Heart left ventricle (tissue), 16 donors: ENCODE results near the gene ATAT1. TPM values are rescaled to one million over a fixed set of nuclear protein-coding genes. Genes with fewer than 3 reads are reported as not detected.
"Not testable (repeated sequence)": the region's sequence is repeated elsewhere in the genome, so short reads cannot be mapped to it uniquely, and the experiment has no call there.

Experiments used
- ATAC-seq, 4 donors: fragments of 200-7000 bp; cut with Tn5 transposase; one replicate each; pipeline ENCODE4 v1.9.1; 2020 to 2022; ENCODE audit warnings: moderate library complexity in 4 of 4, mild to moderate bottlenecking in 3 of 4, moderate number of reproducible peaks in 1 of 4
- DNase-seq, 5 donors: peaks; one replicate each; pipeline ENCODE4 v3.0.0-alpha.2; 2020
- H3K27ac ChIP-seq, 12 donors: fragments of 200-600 bp; sonication (generic) in 4 of 12; one replicate each; pipeline versions ENCODE4 v1.5.0 to v1.8.0; 2016 to 2022; ENCODE audit warnings: mild to moderate bottlenecking in 2 of 12
- H3K27me3 ChIP-seq, 9 donors: fragments of 200-600 bp; sonication (generic) in 2 of 9; one replicate each; pipeline versions ENCODE4 v1.5.1 to v1.8.0; 2016 to 2022; ENCODE audit warnings: mild to moderate bottlenecking in 3 of 9
- H3K36me3 ChIP-seq, 9 donors: fragments of 200-600 bp; sonication (generic) in 2 of 9; one replicate each; pipeline versions ENCODE4 v1.5.0 to v1.8.0; 2018 to 2022; ENCODE audit warnings: mild to moderate bottlenecking in 2 of 9
- H3K4me1 ChIP-seq, 12 donors: fragments of 200-600 bp; sonication (generic) in 4 of 12; one replicate each; pipeline versions ENCODE4 v1.5.0 to v1.8.0; 2016 to 2022; ENCODE audit warnings: mild to moderate bottlenecking in 3 of 12
- H3K4me3 ChIP-seq, 12 donors: fragments of 200-600 bp; sonication (generic) in 4 of 12; one replicate each; pipeline versions ENCODE4 v1.5.0 to v1.8.0; 2017 to 2022; ENCODE audit warnings: mild to moderate bottlenecking in 9 of 12, moderate library complexity in 4 of 12
- H3K9me3 ChIP-seq, 12 donors: fragments of 200-600 bp; sonication (generic) in 4 of 12; one replicate each; pipeline versions ENCODE4 v1.5.0 to v1.8.0; 2016 to 2022; ENCODE audit warnings: mild to moderate bottlenecking in 1 of 12
- POLR2A ChIP-seq, 2 donors: fragments of 450-650 bp; IDR thresholded peaks; one replicate each; pipeline ENCODE4 v1.6.1; 2017; ENCODE audit warnings: antibody characterized with exemption in 2 of 2, mild to moderate bottlenecking in 2 of 2, moderate library complexity in 2 of 2
- WGBS, 4 donors: extraction: QIAGEN DNeasy Blood & Tissue Kit in 2 of 4; methylation state at CpG; one replicate each; pipeline versions ENCODE4 v1.1.5 to v1.1.7; 2013 to 2018; 5-methylcytosine and 5-hydroxymethylcytosine counted together
- intact Hi-C, 10 donors: fragments of 100-400 bp; cut with DNase I; formaldehyde crosslinking; loops; one replicate each; pipeline versions ENCODE4 v1.11.1 to v1.14.2; 2022
- polyA plus RNA-seq, 2 donors: library from polyadenylated mRNA; stranded (reverse); fragments of 200-250 nt; gene quantifications; one replicate each; pipeline ENCODE4 v1.2.3, GENCODE V29; 2013
- total RNA-seq, 9 donors: library from RNA; depleted of rRNA in 2 of 9; stranded (reverse); fragments of >200 nt in 2 of 9; fragmentation: NEBNext Ultra II Directional in 3 of 9; extraction: Animal tissue kit (Norgen Biotek cat#: 25700) in 3 of 9; gene quantifications; one replicate each; pipeline versions ENCODE4 v1.1.0 to v1.2.4, GENCODE V29; 2016 to 2023
- TF ChIP-seq, protein P1 (sequence below), 12 donors: fragments of 200-600 bp; sonication (generic) in 4 of 12; IDR thresholded peaks; one replicate each; pipeline versions ENCODE4 v1.5.0 to v1.8.0; 2018 to 2022; ENCODE audit warnings: antibody characterized with exemption in 12 of 12, mild to moderate bottlenecking in 5 of 12
- donor health status: ischemic (EF 13 %, LVEDD 7.1; RV severe dilation, severe dysfunction).
- donor health status: healthy with polysubstance abuse.
- donor health status: DM: no; HTN: yes; CAD: no.
- donor health status: DM: no; HTN: no; CAD: no.
- donor health status: ischemic (EF 25% LVEDD 6.9; RV normal size, moderate dysfunction).
- donor health status: ischemic (EF 25% LVEDD 5.7; RV mildly dilated, moderate dysfunction).
- donor health status: healthy.
- donor health status: DM: yes; HTN: yes; CAD: no.
- donor health status: ischemic (EF 35%, LVEDD 5.7; RV mildly dilated, moderate dysfunction).
- donor health status: nonischemic (EF 11% LVEDD 7.7; RV severe dilation, severe dysfunction).
- donor health status: DM: yes; HTN: yes; CAD: no.
- donor health status: PGD.
- donor health status: ischemic (EF 29% LVEDD 5.4; RV normal size, mild dysfunction).
- donor health status: nonischemic (EF 23%, LVEDD 6.1; RV moderate dilation, normal function).

ATAT1 gene
- total and polyA plus RNA-seq, 11 donors, result 1.1 to 7.0 (median 3.3) TPM

DNA sequence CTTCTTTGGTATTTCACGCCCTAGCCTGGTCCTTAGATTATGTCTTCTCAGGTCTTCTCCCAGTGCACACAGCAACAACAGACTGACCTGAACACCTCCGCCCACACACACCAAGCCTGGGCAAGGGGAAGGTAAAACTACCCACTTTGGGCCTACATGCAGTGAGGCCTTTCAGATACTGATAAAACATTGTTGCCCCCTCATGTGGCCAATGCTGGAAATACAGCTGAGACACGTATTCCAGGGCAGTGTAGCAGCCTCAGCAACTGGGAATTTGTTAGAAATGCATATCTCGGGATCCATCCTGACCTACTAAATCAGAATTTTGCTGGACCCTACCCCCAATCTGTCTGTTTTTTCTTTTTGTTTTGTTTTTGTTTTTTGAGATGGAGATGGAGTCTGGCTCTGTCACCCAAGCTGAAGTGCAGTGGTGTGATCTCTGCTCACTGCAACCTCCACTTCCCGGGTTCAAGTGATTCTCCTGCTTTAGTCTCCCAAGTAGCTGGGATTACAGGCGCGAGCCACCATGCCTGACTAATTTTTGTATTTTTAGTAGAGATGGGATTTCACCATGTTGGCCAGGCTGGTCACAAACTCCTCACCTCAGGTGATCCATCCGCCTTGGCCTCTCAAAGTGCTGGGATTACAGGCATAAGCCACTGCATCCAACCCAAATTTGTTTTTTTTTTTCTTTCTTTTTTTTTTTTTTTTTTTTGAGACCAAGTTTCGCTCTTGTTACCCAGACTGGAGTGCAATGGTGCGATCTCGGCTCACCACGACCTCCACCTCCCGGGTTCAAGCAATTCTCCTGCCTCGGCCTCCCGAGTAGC lies 29.1 kb upstream of the ATAT1 start:
- not testable (repeated sequence) for H3K4me3 ChIP-seq, H3K9me3 ChIP-seq, H3K27me3 ChIP-seq, H3K27ac ChIP-seq
- intact Hi-C loops, result loop anchor here in 8 of 10 donors (2.0 to 10.0 kb wide), 6 partner anchors 40 to 115 kb away; partner anchors contain the start of genes GNL1 (in 1 of the 8) and PRR3 (in 1 of the 8)
- TF ChIP-seq, protein P1, sequence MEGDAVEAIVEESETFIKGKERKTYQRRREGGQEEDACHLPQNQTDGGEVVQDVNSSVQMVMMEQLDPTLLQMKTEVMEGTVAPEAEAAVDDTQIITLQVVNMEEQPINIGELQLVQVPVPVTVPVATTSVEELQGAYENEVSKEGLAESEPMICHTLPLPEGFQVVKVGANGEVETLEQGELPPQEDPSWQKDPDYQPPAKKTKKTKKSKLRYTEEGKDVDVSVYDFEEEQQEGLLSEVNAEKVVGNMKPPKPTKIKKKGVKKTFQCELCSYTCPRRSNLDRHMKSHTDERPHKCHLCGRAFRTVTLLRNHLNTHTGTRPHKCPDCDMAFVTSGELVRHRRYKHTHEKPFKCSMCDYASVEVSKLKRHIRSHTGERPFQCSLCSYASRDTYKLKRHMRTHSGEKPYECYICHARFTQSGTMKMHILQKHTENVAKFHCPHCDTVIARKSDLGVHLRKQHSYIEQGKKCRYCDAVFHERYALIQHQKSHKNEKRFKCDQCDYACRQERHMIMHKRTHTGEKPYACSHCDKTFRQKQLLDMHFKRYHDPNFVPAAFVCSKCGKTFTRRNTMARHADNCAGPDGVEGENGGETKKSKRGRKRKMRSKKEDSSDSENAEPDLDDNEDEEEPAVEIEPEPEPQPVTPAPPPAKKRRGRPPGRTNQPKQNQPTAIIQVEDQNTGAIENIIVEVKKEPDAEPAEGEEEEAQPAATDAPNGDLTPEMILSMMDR (IDR thresholded peaks at IDR 0.05), result peak; percentile 61 to 79 (median 74)
- DNase-seq (peak in 4 of 5 donors; percentile 59 to 77 (median 70)), ATAC-seq (peak; percentile 57 to 73 (median 70))
- H3K36me3 ChIP-seq, result peaks cover 0 to 60% (median 40%) of the 10 kb centered on the region in 9 donors
- H3K4me1 ChIP-seq, result peaks cover 0 to 11% (median 0%) of the 10 kb centered on the region in 12 donors
- WGBS, 4 donors, result 75 to 79% (median 77%) methylated on average over 15 of the region's 15 CpGs

DNA sequence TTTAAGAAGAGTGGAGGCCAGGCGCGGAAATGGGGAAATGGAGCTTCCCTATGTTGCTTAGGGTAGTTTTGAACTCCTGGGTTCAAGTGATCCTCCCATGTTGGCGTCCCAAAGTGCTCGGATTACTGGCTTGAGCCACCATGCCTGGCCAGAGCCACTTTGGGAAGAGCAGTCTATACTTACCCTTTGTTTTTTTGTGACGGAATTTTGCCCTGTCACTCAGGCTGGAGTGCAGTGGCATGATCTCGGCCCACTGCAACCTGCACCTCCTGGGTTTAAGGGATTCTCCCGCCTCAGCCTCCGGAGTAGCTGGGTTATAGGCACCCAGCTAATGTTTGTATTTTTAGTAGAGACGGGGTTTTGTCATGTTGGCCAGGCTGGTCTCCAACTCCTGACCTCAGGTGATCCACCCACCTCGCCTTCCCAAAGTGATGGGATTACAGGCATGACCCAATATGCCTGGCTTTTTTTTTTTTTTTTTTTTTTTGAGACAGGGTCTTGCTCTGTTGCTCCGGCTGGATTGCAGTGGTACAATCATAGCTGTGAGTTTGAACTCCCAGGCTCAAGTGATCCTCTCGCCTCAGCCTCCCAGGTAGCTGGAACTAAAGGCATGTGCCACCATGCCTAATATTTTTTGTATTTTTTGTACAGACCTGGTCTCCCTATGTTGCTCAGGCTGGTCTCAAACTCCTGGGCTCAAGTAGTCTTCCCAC lies 27.6 kb upstream of the ATAT1 start:
- Histone ChIP-seq H3K36me3 (peaks cover 9 to 61% (median 47%) of the 10 kb centered on the region in 9 donors), H3K27ac (no peak overlapping the region), H3K4me3 (no peak overlapping the region), H3K27me3 (no peaks in the 10 kb centered on the region), H3K9me3 (no peaks in the 10 kb centered on the region), H3K4me1 (peaks cover 0 to 11% (median 0%) of the 10 kb centered on the region in 12 donors)
- 71 to 77% (median 76%) methylated on average over 11 to 12 of the region's 12 CpGs for WGBS, 4 donors
- DNase-seq (no peak), ATAC-seq (peak in 1 of 4 donors; percentile 1)
- intact Hi-C loops, result loop anchor here in 7 of 10 donors (5.0 to 10.0 kb wide), 4 partner anchors 42 to 117 kb away; partner anchors contain the start of genes GNL1 (in 1 of the 7) and PRR3 (in 1 of the 7)
- no peak for TF ChIP-seq POLR2A (IDR thresholded peaks at IDR 0.05)
- TF ChIP-seq, protein P1 (IDR thresholded peaks at IDR 0.05), result no peak

DNA sequence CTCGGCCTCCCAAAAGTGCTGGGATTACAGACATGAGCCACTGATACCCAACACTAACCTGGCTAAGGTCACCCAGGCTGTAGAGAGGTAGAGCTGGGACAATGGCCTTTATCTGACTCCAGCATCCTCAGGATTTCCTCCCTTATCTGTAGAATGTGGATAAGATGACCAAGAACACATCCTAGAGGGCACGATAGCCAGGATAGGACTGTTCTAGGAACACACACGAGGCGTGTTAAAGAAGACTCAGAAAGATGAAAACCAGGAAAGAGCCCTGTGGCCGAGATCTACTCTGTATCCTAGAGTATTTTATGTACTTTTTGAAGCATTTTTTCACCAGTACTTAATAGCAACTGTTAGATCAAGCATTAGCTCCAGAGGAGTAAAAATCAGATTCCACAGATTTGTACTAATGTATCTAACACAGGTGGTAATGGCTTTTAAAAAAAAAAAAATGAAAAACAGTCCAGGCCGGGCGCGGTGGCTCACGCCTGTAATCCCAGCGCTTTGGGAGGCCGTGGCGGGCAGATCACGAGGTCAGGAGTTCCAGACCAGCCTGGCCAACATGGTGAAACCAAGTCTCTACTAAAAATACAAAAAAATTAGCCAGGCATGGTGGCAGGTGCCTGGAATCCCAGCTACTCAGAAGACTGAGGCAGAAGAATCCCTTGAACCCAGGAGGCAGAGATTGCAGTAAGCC lies 26.9 kb upstream of the ATAT1 start:
- TF ChIP-seq POLR2A (IDR thresholded peaks at IDR 0.05), result no peak
- TF ChIP-seq, protein P1 (IDR thresholded peaks at IDR 0.05), result no peak
- Histone ChIP-seq H3K4me3 (no peak overlapping the region), H3K4me1 (peaks cover 0 to 11% (median 0%) of the 10 kb centered on the region in 12 donors), H3K27me3 (no peaks in the 10 kb centered on the region), H3K36me3 (peaks cover 13 to 61% (median 47%) of the 10 kb centered on the region in 9 donors), H3K27ac (no peak overlapping the region), H3K9me3 (no peaks in the 10 kb centered on the region)
- DNase-seq (no peak), ATAC-seq (peak in 3 of 4 donors; percentile 8 to 16 (median 10))
- intact Hi-C loops, result loop anchor here in 9 of 10 donors (5.0 to 10.0 kb wide), 5 partner anchors 42 to 117 kb away; partner anchors contain the start of genes GNL1 (in 1 of the 9) and PRR3 (in 1 of the 9)
- 62 to 76% (median 75%) methylated on average over 13 of the region's 13 CpGs for WGBS, 4 donors
